CD14-positive monocyte (primary cell): Measurements from ENCODE around the gene RPS6KA2. TPM values are rescaled to one million over a fixed set of nuclear protein-coding genes. Genes with fewer than 3 reads are reported as not detected.

Source experiments
- DNase-seq, 3 donors: peaks; one replicate each; pipeline ENCODE4 v3.0.0-alpha.2; 2011 to 2022
- H2AFZ ChIP-seq: 2 replicates; pipeline ENCODE4 v1.6.0; 2012; ENCODE audit warnings: mild to moderate bottlenecking, low read depth, low read length, inconsistent platforms; ENCODE audit not compliant: insufficient read depth, poor library complexity, severe bottlenecking
- H3K27ac ChIP-seq, 2 donors: 1 replicate in 1 of 2; 2 replicates in 1 of 2; pipeline ENCODE4 v1.5.1; 2012 to 2013; ENCODE audit warnings: low read length in 2 of 2, control low read depth in 1 of 2, inconsistent platforms in 1 of 2, low read depth in 1 of 2, mild to moderate bottlenecking in 1 of 2
- H3K27me3 ChIP-seq, 2 donors: one replicate each; pipeline versions ENCODE4 v1.6.0 to v1.6.1; 2011 to 2013; ENCODE audit warnings: low read length in 2 of 2; ENCODE audit not compliant: control insufficient read depth in 2 of 2, insufficient read depth in 2 of 2
- H3K36me3 ChIP-seq, 2 donors: replicated peaks in 1 of 2; 1 replicate in 1 of 2; 2 replicates in 1 of 2; pipeline versions ENCODE4 v1.5.1 to v1.6.1; 2012 to 2013; ENCODE audit warnings: low read length in 2 of 2, control low read depth in 1 of 2, inconsistent platforms in 1 of 2, mild to moderate bottlenecking in 1 of 2; ENCODE audit not compliant: insufficient read depth in 2 of 2, control insufficient read depth in 1 of 2
- H3K4me1 ChIP-seq, 2 donors: 1 replicate in 1 of 2; 2 replicates in 1 of 2; pipeline versions ENCODE4 v1.5.1 to v1.6.1; 2012 to 2013; ENCODE audit warnings: low read length in 2 of 2, control low read depth in 1 of 2, inconsistent platforms in 1 of 2, mild to moderate bottlenecking in 1 of 2, moderate library complexity in 1 of 2; ENCODE audit not compliant: insufficient read depth in 2 of 2, control insufficient read depth in 1 of 2
- H3K4me2 ChIP-seq: replicated peaks from 2 replicates; pipeline ENCODE3; 2012; ENCODE audit warnings: low read length, moderate library complexity, mild to moderate bottlenecking; ENCODE audit not compliant: poor library complexity, severe bottlenecking; ENCODE audit errors: extremely low read depth
- H3K4me3 ChIP-seq, 3 experiments: fragments of 200-600 bp in 1 of 3; sonication (generic) in 1 of 3; replicated peaks in 1 of 3; 1 replicate in 2 of 3; 2 replicates in 1 of 3; pipeline ENCODE4 v1.5.1; 2011 to 2013; ENCODE audit warnings: low read length in 3 of 3, mild to moderate bottlenecking in 3 of 3, control low read depth in 2 of 3, low read depth in 2 of 3, inconsistent platforms in 1 of 3, moderate library complexity in 1 of 3
- H3K79me2 ChIP-seq: 2 replicates; pipeline ENCODE4 v1.6.0; 2012; ENCODE audit warnings: mild to moderate bottlenecking, control low read depth, inconsistent platforms, low read length, moderate library complexity; ENCODE audit not compliant: insufficient read depth
- H3K9ac ChIP-seq: 2 replicates; pipeline ENCODE4 v1.6.0; 2017; ENCODE audit warnings: low read length, mild to moderate bottlenecking; ENCODE audit not compliant: insufficient read depth, poor library complexity, severe bottlenecking
- H3K9me3 ChIP-seq, 2 donors: replicated peaks in 1 of 2; 1 replicate in 1 of 2; 2 replicates in 1 of 2; pipeline versions ENCODE4 v1.5.1 to v1.6.1; 2012 to 2013; ENCODE audit warnings: low read length in 2 of 2, control low read depth in 1 of 2; ENCODE audit not compliant: control insufficient read depth in 1 of 2, insufficient read depth in 1 of 2
- H4K20me1 ChIP-seq: 2 replicates; pipeline ENCODE4 v1.6.0; 2012; ENCODE audit warnings: mild to moderate bottlenecking, low read length, control low read depth, moderate library complexity; ENCODE audit not compliant: insufficient read depth
- H3K27ac Mint-ChIP-seq, 7 donors: one replicate each; pipeline ENCODE4 v1.8.0; 2020; ENCODE audit warnings: mild to moderate bottlenecking in 7 of 7, mixed read lengths in 7 of 7, moderate library complexity in 6 of 7, inconsistent platforms in 2 of 7
- H3K27me3 Mint-ChIP-seq, 3 donors: one replicate each; pipeline ENCODE4 v1.8.0; 2021 to 2022; ENCODE audit warnings: low read depth in 3 of 3, mild to moderate bottlenecking in 3 of 3, mixed read lengths in 3 of 3, moderate library complexity in 3 of 3, inconsistent platforms in 1 of 3
- H3K36me3 Mint-ChIP-seq, 2 donors: one replicate each; pipeline ENCODE4 v1.8.0; 2020; ENCODE audit warnings: mixed read lengths in 2 of 2, inconsistent platforms in 1 of 2, mild to moderate bottlenecking in 1 of 2
- H3K4me1 Mint-ChIP-seq: one replicate; pipeline ENCODE4 v1.8.0; 2020; ENCODE audit warnings: mild to moderate bottlenecking, mixed read lengths
- H3K4me3 Mint-ChIP-seq, 2 donors: one replicate each; pipeline ENCODE4 v1.8.0; 2020; ENCODE audit warnings: mild to moderate bottlenecking in 2 of 2, mixed read lengths in 2 of 2, moderate library complexity in 1 of 2
- H3K9me3 Mint-ChIP-seq, 7 donors: one replicate each; pipeline ENCODE4 v1.8.0; 2020 to 2022; ENCODE audit warnings: mixed read lengths in 7 of 7, mild to moderate bottlenecking in 6 of 7, moderate library complexity in 6 of 7, inconsistent platforms in 2 of 7
- CTCF ChIP-seq: fragments of 200-600 bp; IDR thresholded peaks from one replicate; pipeline ENCODE4 v1.8.0; 2022; ENCODE audit warnings: antibody characterized with exemption, mild to moderate bottlenecking
- WGBS: methylation state at CpG from one replicate; pipeline ENCODE4 v1.1.5; 2013; ENCODE audit warnings: missing lambda C conversion rate; ENCODE audit not compliant: insufficient coverage; 5-methylcytosine and 5-hydroxymethylcytosine counted together
- intact Hi-C, 2 donors: fragments of 100-400 bp; cut with micrococcal nuclease; formaldehyde crosslinking; loops; one replicate each; pipeline versions ENCODE4 v1.15.0 to v1.15.1; 2023
- polyA plus RNA-seq, 3 donors: library from polyadenylated mRNA; depleted of rRNA in 1 of 3; unstranded in 2 of 3; stranded (reverse) in 1 of 3; fragments of 300-500 nt in 2 of 3; fragments of >200 nt in 1 of 3; fragmentation: Illumina TruSeq in 2 of 3; gene quantifications; 1 replicate in 2 of 3; 2 replicates in 1 of 3; pipeline ENCODE4 v1.2.3, GENCODE V29; 2012 to 2021

The RPS6KA2 gene
- polyA plus RNA-seq, 3 donors: 1.4 to 3.1 (median 1.9) TPM

- WGBS: 20% methylated on average over 15 of the region's 23 CpGs
- Histone ChIP-seq H3K36me3 (no peaks in the 10 kb centered on the region), H3K79me2 (no peaks in the 10 kb centered on the region), H3K27ac (no peak overlapping the region), H3K27me3 (no peaks in the 10 kb centered on the region), H3K4me3 (peak overlapping the region in 1 of 3 experiments; percentile 6), H4K20me1 (no peaks in the 10 kb centered on the region), H3K4me1 (peaks cover 12 to 23% of the 10 kb centered on the region in 2 donors), H3K9ac (no peak overlapping the region), H2AFZ (peak overlapping the region; percentile 24), H3K9me3 (no peaks in the 10 kb centered on the region), H3K4me2 (peak overlapping the region; percentile 41)
- H3K36me3 Mint-ChIP-seq: peaks cover 4% of the 10 kb centered on the region in 2 donors
- H3K9me3 Mint-ChIP-seq: peaks cover 0 to 4% (median 1%) of the 10 kb centered on the region in 7 donors
- peak overlapping the region in 4 of 7 donors; percentile 5 to 64 (median 20) for H3K27ac Mint-ChIP-seq
- no peak for TF ChIP-seq CTCF
- peak in 1 of 3 donors; percentile 7 for DNase-seq
- peak overlapping the region; percentile 25 to 84 for H3K4me3 Mint-ChIP-seq
- intact Hi-C loops: no loop called here
- peaks cover 28% of the 10 kb centered on the region for H3K4me1 Mint-ChIP-seq
- peaks cover 3 to 6% (median 5%) of the 10 kb centered on the region in 3 donors for H3K27me3 Mint-ChIP-seq
Observed at GRCh38 chr6:166463359-166464067, 163.5 kb downstream of the RPS6KA2 start.

- Histone ChIP-seq H3K79me2 (no peaks in the 10 kb centered on the region), H3K36me3 (no peaks in the 10 kb centered on the region), H3K9ac (no peak overlapping the region), H3K27me3 (no peaks in the 10 kb centered on the region), H3K4me2 (no peak overlapping the region), H3K4me3 (no peak overlapping the region), H3K9me3 (peaks cover 7 to 9% of the 10 kb centered on the region in 2 donors), H3K27ac (no peak overlapping the region), H3K4me1 (peaks cover 12 to 23% of the 10 kb centered on the region in 2 donors), H4K20me1 (no peaks in the 10 kb centered on the region), H2AFZ (no peak overlapping the region)
- Mint-ChIP-seq H3K9me3 (peaks cover 6 to 13% (median 10%) of the 10 kb centered on the region in 7 donors), H3K4me3 (no peak overlapping the region), H3K4me1 (peaks cover 28% of the 10 kb centered on the region), H3K27me3 (peaks cover 3 to 6% (median 5%) of the 10 kb centered on the region in 3 donors), H3K36me3 (peaks cover 4 to 8% of the 10 kb centered on the region in 2 donors), H3K27ac (no peak overlapping the region)
- TF ChIP-seq CTCF: no peak
- DNase-seq: no peak
- intact Hi-C loops: no loop called here
- 82% methylated on average over 19 of the region's 25 CpGs for WGBS
Observed at GRCh38 chr6:166462461-166463135, 164.5 kb downstream of the RPS6KA2 start.
